HG02970 (cell line): Measurements from ENCODE around the gene TLCD1.
A peak's percentile ranks its signal among the peaks of the same experiment; 100 is the strongest.

Experiments used
- ATAC-seq: cut with Tn5 transposase; IDR thresholded peaks from one replicate; pipeline ENCODE4 v1.9.1; 2021; ENCODE audit warnings: mild to moderate bottlenecking, moderate library complexity, moderate number of reproducible peaks; ENCODE audit not compliant: unreplicated experiment, low FRiP score

The TLCD1 gene, protein sequence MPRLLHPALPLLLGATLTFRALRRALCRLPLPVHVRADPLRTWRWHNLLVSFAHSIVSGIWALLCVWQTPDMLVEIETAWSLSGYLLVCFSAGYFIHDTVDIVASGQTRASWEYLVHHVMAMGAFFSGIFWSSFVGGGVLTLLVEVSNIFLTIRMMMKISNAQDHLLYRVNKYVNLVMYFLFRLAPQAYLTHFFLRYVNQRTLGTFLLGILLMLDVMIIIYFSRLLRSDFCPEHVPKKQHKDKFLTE

DNA sequence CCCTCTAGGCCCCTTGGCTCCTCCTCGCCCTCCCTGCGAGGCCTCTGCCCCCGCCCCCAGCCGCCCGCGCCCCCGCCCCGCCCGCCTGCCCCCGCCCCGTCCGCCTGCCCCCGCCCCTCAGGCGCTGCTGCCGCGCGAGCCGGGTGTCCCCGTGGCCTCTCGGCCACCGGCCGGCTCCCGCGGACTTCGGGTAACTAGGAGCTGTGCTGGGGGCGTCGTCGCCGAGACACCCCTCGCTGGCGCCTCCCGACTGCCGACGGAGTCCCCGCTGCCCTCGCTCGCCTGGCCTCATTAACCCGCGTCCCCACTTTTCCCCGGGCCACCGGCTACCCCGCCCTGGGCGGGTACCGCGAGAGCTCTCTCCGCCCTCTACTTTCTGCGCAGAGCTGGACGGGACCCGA lies at the start of gene TLCD1:
Gene TLCD1, minus strand, starts transcription at position 8 of the 401 bp plus-strand sequence. CDS start 136 bp downstream, outside the sequence.
- peak; percentile 1 for ATAC-seq

DNA sequence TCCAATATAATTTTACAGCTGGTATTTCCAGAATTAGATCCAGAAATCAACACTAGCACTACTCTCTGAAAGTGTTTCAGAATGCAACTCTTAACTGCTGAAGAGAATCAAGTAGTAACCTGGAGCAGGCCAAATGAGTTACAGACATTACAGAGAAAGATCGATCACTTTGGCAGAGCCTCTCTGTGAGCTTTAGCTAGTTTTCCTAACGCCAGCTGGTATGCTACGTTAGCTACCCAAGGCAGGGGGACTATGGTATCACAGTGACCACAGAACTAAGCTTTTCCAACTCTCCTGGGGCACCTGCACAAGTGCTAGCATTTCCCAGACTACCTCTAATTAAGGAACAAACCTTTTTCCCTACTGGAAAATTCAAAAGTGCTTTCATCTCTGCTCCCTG lies 48.2 kb upstream of the TLCD1 start:
- no peak for ATAC-seq

DNA sequence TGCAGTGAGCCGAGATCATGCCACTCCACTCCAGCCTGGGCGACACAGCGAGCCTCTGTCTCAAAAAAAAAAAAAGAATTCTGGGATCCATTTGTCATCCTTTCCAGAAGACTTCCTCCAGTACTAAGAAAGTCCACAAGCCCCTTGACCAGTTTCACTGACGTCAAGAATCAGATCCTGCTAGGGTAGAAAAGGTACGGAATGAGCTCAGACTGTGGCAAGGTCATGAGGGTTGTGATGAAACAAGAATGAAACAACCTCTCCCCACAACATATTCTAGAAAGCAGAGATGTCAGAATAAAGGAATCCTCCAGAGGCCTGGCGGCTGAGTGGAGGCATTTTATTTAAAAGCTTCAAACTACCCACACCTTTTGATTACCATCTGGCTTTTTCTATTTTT lies 47.7 kb upstream of the TLCD1 start:
- ATAC-seq = no peak

- no peak for ATAC-seq
Observed at GRCh38 chr17:28765038-28765437, 39.0 kb upstream of the TLCD1 start.

DNA sequence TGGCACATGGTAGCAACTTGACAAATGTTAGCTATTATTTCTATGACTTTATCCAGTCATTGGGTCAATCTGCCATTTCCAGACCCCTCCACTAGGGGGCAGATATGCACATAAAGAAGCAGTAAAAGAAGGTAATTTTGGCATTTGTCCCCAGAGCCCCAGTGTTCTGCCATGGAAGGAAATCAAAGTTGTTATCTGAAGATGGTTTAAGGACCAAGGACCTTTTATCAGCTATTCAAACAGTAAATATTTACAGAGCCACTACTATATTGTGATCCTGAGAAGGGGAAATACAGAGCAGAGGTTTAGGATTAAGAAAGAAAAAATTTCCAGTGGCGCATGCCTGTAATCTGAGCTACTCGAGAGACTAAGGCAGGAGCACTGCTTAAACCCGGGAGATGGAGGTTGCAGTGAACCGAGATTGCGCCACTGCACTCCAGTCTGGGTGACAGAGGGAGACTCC lies 37.8 kb upstream of the TLCD1 start:
- no peak for ATAC-seq

GRCh38 chr17:28763137-28763799 lies 37.2 kb upstream of the TLCD1 start:
- ATAC-seq = no peak

DNA sequence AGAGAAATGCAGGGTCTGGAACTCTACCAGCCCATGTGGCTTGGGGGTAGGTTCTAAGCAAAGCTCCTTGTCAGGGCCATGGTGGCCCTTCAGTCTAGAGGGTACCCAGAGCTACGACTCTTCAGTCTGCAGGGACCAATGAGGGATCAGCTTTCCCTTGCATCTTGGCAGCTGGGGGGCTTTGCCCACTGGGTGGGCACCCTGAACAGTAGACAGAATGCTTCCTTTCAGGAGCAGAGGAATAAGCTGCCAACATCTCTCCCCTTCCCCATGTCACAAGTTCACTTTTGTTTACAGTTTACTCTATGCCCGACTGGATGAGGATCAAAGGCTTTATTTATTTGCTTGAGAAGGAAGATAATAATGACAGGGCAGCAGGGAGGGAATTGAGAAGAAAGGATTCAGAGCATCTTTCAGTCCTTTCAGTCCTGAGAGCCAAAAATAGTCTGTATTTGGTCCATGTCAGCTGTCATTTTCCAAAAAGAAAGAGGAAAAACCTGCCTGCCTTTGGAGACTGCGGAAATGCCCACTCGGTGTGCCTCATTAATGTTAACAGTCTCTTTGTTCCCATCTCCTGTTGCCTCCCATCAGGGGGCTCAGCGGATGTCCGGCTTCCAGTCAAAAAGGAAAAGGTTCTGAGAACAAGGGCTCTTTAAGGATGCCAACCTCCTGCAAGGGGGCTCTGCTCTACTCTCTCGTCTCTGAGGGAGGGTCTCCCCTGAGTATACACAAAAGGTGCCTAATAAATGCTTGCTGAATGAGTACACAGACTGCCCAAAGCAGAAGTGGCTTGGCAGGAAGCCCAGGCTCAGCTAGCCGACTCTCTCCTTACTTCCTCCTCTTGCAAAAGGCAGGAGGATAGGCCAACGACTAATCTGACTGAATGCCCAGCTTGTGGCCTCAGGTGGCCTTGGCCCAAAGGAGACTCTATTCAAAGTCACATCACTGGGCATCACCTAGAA lies 34.8 kb upstream of the TLCD1 start:
- no peak for ATAC-seq

- ATAC-seq = no peak
Observed at GRCh38 chr17:28759256-28759865, 33.3 kb upstream of the TLCD1 start.

GRCh38 chr17:28758411-28759121 lies 32.5 kb upstream of the TLCD1 start:
- no peak for ATAC-seq

DNA sequence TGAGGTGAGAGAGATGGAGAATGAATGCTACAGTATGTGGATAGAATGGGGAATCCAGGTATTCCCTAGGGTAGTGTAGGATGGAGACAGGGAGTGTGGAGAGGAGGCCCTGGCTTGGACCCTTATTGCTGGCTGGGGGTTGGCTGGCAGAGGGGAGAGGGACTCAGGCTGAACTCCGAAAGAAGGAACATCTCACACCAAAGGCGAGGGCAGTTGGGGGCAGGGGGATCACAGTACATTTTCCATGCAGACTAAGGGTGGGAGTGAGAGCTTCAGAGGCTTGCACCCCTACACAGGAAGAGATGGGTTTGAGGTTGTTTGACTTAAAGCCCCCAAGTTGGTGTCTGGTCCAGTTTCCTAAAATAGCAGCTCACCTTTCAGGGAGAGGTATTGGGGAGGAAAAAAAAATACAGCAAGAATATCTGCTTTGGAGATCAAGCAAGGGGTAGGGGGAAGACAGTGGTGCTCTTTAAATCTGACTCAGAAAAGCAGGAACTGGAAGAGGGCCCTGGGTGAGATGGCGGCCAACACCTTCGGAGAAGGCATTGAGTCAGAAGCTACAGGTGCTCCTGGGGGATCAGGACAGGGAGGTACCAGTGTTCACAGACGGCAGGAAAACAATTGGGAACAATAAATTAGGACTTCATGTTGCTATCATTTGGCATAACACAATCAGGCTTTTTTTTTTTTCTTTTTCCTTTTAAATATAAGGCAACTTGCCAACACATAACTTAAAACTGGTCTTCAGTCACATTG lies 30.2 kb upstream of the TLCD1 start:
- ATAC-seq = no peak

DNA sequence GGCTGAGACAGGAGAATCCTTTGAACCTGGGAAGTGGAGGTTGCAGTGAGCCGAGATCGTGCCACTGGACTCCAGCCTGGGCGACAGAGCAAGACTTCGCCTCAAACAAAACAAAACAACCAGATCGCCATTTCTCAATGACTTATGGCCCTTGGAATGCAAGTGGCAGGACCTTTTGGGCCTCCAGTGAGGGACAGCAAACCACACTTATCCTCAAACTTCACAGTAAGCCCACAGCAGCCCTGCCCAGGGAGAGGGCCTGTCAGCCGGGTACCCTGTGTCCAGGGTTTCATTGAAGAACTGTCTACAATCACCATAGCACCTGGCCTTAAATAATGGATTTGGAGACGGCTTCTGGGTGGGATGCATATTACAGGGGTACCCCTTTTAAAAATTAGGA lies 29.5 kb upstream of the TLCD1 start:
- ATAC-seq = no peak

DNA sequence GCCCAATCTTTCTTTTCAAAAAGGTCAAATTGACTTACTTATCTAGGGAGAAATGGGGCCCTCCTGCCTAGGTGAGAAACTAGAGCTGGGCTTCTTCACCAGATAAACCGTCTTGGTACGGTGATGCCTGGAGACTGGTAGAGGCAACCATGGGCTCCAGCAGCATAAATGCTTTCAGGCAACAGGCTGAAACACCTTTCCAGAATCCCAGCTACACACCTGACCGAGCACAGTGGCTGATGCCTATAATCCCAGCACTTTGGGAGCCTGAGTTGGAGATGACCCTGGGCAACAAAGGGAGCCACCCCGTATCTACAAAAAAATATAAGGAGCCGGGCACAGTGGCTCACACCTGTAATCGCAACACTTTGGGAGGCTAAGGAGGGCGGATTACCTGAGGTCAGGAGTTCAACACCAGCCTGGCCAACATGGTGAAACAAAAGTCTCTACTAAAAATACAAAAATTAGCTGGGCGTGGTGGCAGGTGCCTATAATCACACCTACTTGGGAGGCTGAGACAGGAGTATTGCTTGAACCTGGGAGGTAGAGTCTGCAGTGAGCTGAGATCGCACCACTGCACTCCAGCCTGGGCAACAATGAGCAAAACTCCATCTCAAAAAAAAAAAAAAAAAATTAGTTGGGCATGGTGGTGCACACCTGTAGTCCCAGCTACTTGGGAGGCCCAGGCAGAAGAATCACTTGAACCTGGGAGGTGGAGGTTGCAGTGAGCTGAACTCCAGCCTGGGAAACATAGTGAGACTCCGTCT lies 25.8 kb upstream of the TLCD1 start:
- ATAC-seq = no peak

DNA sequence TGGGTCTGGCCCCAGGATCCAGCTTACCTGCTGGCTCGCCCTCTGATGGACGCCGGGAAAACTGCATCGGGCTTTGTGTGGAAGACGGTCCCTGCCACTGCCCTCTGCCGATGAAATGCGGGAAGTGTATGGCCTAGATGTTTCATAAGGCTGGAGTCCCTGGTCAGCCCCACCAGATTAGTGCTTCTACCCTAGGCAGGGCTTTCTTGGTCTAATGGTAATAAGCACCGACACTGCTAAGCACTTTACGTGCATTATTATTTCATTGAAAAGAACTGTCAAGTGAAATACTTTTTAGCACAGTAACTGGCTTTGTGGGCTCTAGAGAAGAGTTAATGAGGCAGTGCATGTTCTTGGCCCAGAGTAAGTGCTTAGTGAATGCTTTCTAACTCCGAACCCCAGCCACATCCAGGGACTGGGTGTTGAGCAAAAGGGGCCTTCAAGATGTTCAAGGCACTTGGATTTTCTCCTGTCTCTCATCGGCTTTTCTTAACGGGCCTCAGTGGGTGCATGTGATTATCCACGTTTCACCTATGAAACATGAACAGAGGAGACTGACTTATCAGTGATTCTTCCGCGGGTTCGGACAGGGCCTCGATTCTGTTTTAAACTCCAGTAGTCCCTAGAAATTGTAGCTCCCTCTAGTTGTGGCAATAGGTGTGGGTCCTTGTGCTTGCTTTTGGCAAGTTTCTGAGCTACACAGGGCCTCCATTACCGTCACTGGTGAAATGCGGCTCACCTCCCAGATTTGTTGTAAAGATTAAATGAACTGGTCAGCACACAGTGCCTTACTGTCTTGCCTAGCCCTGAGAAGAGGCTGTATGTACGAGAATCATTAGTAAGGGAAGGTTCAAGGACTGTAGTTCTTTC lies 24.4 kb upstream of the TLCD1 start:
- no peak for ATAC-seq

GRCh38 chr17:28749516-28750177 lies 23.6 kb upstream of the TLCD1 start:
- no peak for ATAC-seq

GRCh38 chr17:28748852-28749515 lies 23.0 kb upstream of the TLCD1 start:
- ATAC-seq = no peak
